Panc1 (cell line): Measurements from ENCODE around the gene NEURL4. TPM values are rescaled to one million over a fixed set of nuclear protein-coding genes. Genes with fewer than 3 reads are reported as not detected.

Source experiments
- ATAC-seq: fragments of 200-7000 bp; cut with Tn5 transposase; 2 replicates; pipeline ENCODE4 v1.9.1; 2020; ENCODE audit warnings: mild to moderate bottlenecking, moderate library complexity
- BruUV-seq: library from RNA; stranded (reverse); fragments of 400-500 nt; replicated peaks from 2 replicates; lab custom pipeline; 2021; lab: Mats Ljungman, UMichigan
- CTCF ChIA-PET: fragments of 300-600 bp; sonication (Branson Sonifier 250); formaldehyde crosslinking; loops from one replicate; lab custom pipeline; 2022; ENCODE audit warnings: antibody characterized with exemption; lab: Charles Lee
- POLR2A ChIA-PET: fragments of 300-600 bp; sonication (Branson Sonifier 250); formaldehyde crosslinking; loops from one replicate; lab custom pipeline; 2022; ENCODE audit warnings: antibody characterized with exemption; lab: Charles Lee
- DNase-seq: peaks from one replicate; pipeline ENCODE4 v3.0.0-alpha.2; 2010; ENCODE audit warnings: low read depth, low spot score
- H3K27ac ChIP-seq: 2 replicates; pipeline ENCODE4 v1.5.1; 2011; ENCODE audit warnings: mild to moderate bottlenecking, low read length, inconsistent platforms
- H3K27me3 ChIP-seq: fragments of 200-500 bp; sonication (Bioruptor generic); 2 replicates; pipeline ENCODE4 v1.6.0; 2014; ENCODE audit warnings: low read length, inconsistent platforms; ENCODE audit not compliant: control insufficient read depth, insufficient read depth
- H3K36me3 ChIP-seq: fragments of 200-500 bp; sonication (Bioruptor generic); 2 replicates; pipeline ENCODE4 v1.5.1; 2014; ENCODE audit warnings: inconsistent platforms, mild to moderate bottlenecking, low read length, moderate library complexity; ENCODE audit not compliant: control insufficient read depth, insufficient read depth
- H3K4me1 ChIP-seq: 2 replicates; pipeline ENCODE4 v1.5.1; 2011; ENCODE audit warnings: inconsistent platforms, mild to moderate bottlenecking, low read length, moderate library complexity; ENCODE audit not compliant: control insufficient read depth, insufficient read depth
- H3K4me3 ChIP-seq, 2 experiments: 2 replicates each; pipeline ENCODE4 v1.5.1; 2011 to 2012; ENCODE audit warnings: low read depth in 2 of 2, low read length in 2 of 2, mild to moderate bottlenecking in 2 of 2, inconsistent platforms in 1 of 2, moderate library complexity in 1 of 2
- H3K9me3 ChIP-seq: fragments of 200-500 bp; sonication (Bioruptor generic); 2 replicates; pipeline ENCODE4 v1.5.1; 2014; ENCODE audit warnings: low read depth, mild to moderate bottlenecking, inconsistent platforms, low read length, moderate library complexity; ENCODE audit not compliant: control insufficient read depth, insufficient read depth
- POLR2AphosphoS5 ChIP-seq: IDR thresholded peaks from 2 replicates; pipeline ENCODE4 v1.6.1; 2012; ENCODE audit warnings: mild to moderate bottlenecking, low read depth, low read length, moderate library complexity
- SIN3A ChIP-seq: IDR thresholded peaks from 2 replicates; pipeline ENCODE4 v1.6.1; 2012; ENCODE audit warnings: low read depth, mild to moderate bottlenecking, low read length, moderate library complexity, borderline replicate concordance; ENCODE audit not compliant: insufficient read depth
- TCF7L2 ChIP-seq: IDR thresholded peaks from 2 replicates; pipeline ENCODE4 v1.6.1; 2011; ENCODE audit warnings: mild to moderate bottlenecking, low read depth, low read length, inconsistent platforms
- in situ Hi-C: cut with HindIII; loops from 2 replicates; pipeline ENCODE4 v1.10.0; 2016; ENCODE audit warnings: low sequenced_read_pairs, low pct_unique_long_range_greater_than_20kb
- intact Hi-C: fragments of 100-400 bp; cut with micrococcal nuclease; formaldehyde crosslinking; loops from one replicate; pipeline ENCODE4 v1.10.0; 2022; ENCODE audit not compliant: unreplicated experiment
- total RNA-seq: library from RNA; stranded (reverse); gene quantifications from one replicate; pipeline ENCODE4 v1.2.1, GENCODE V29; 2021; ENCODE audit not compliant: unreplicated experiment
- TF ChIP-seq, protein P1 (sequence below), 2 experiments: IDR thresholded peaks; 2 replicates each; pipeline ENCODE4 v1.6.1; 2011 to 2012; ENCODE audit warnings: low read depth in 2 of 2, control low read depth in 1 of 2, low read length in 1 of 2, mild to moderate bottlenecking in 1 of 2, moderate library complexity in 1 of 2; ENCODE audit not compliant: insufficient read depth in 1 of 2
- TF ChIP-seq, protein P2 (sequence below): fragments of 450-650 bp; IDR thresholded peaks from 2 replicates; pipeline ENCODE4 v1.5.1; 2017; ENCODE audit warnings: mild to moderate bottlenecking

The NEURL4 gene
- total RNA-seq, 1 experiment from 2014 or later, result 58.9 TPM

DNA sequence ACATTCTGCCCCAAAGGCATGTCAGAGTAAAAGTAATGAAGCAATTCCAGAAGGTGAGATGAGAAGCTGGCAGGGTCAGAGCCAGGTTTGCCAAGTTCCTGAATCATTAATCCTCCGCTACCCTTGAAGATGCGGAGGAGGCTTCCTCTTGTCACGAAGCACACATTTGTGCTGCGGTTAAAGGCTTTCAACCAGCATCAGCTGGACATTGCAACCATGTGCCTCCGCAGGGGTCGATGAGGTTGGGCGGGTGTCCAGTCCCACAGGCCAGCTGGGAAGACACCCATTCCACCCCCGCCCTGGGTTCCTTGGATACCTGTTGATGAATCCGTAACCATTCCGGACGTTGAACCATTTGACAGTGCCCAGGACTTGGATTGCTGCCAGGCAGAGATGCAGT is 36.0 kb downstream of the NEURL4 start:
- no peaks in the 10 kb centered on the region for H3K27me3 ChIP-seq
- BruUV-seq, result no TSS peak
- no peak overlapping the region for H3K27ac ChIP-seq
- H3K4me3 ChIP-seq, result no peak overlapping the region
- H3K4me1 ChIP-seq, result peaks cover 17% of the 10 kb centered on the region
- ChIA-PET POLR2A (no interaction called here), CTCF (no interaction called here)
- intact Hi-C loops (no loop called here), in situ Hi-C loops (no loop called here)
- DNase-seq (no peak), ATAC-seq (no peak)
- no peaks in the 10 kb centered on the region for H3K9me3 ChIP-seq
- H3K36me3 ChIP-seq, result no peaks in the 10 kb centered on the region
- no peak for TF ChIP-seq SIN3A
- TF ChIP-seq, protein P1, sequence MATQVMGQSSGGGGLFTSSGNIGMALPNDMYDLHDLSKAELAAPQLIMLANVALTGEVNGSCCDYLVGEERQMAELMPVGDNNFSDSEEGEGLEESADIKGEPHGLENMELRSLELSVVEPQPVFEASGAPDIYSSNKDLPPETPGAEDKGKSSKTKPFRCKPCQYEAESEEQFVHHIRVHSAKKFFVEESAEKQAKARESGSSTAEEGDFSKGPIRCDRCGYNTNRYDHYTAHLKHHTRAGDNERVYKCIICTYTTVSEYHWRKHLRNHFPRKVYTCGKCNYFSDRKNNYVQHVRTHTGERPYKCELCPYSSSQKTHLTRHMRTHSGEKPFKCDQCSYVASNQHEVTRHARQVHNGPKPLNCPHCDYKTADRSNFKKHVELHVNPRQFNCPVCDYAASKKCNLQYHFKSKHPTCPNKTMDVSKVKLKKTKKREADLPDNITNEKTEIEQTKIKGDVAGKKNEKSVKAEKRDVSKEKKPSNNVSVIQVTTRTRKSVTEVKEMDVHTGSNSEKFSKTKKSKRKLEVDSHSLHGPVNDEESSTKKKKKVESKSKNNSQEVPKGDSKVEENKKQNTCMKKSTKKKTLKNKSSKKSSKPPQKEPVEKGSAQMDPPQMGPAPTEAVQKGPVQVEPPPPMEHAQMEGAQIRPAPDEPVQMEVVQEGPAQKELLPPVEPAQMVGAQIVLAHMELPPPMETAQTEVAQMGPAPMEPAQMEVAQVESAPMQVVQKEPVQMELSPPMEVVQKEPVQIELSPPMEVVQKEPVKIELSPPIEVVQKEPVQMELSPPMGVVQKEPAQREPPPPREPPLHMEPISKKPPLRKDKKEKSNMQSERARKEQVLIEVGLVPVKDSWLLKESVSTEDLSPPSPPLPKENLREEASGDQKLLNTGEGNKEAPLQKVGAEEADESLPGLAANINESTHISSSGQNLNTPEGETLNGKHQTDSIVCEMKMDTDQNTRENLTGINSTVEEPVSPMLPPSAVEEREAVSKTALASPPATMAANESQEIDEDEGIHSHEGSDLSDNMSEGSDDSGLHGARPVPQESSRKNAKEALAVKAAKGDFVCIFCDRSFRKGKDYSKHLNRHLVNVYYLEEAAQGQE (IDR thresholded peaks at IDR 0.05; ENCODE audit: insufficient read depth in 1 of 2, low read depth in 2 of 2, low read length in 1 of 2), result no peak

DNA sequence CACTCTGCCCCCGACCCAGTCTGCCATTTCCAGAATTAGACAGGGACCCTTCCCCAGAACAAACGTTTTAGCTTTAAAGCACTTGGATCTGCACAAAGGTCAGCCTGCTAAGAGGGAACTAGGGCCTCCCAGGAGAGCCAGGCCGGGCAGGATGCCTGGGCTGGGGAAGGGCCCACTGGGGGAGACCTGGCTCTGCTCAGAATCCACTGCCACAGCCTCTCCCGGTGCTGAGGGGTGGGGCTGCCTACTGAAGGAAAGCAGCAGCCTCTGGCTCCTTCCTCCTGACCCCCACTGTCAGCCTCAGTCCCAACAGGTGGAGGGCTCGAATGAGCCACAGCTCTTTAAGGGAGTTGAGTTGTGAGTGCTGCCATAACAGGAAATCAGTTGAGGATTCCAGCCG is 36.4 kb downstream of the NEURL4 start:
- no peaks in the 10 kb centered on the region for H3K27me3 ChIP-seq
- no peaks in the 10 kb centered on the region for H3K9me3 ChIP-seq
- CTCF ChIA-PET, result no interaction called here
- H3K4me3 ChIP-seq, result no peak overlapping the region
- peaks cover 17% of the 10 kb centered on the region for H3K4me1 ChIP-seq
- DNase-seq (no peak), ATAC-seq (no peak)
- no peak overlapping the region for H3K27ac ChIP-seq
- no peaks in the 10 kb centered on the region for H3K36me3 ChIP-seq
- intact Hi-C loops (no loop called here), in situ Hi-C loops (no loop called here)
- POLR2A ChIA-PET, result no interaction called here
- no peak for TF ChIP-seq TCF7L2
- no peak for TF ChIP-seq SIN3A
- no peak for TF ChIP-seq POLR2AphosphoS5
- TF ChIP-seq, protein P2, sequence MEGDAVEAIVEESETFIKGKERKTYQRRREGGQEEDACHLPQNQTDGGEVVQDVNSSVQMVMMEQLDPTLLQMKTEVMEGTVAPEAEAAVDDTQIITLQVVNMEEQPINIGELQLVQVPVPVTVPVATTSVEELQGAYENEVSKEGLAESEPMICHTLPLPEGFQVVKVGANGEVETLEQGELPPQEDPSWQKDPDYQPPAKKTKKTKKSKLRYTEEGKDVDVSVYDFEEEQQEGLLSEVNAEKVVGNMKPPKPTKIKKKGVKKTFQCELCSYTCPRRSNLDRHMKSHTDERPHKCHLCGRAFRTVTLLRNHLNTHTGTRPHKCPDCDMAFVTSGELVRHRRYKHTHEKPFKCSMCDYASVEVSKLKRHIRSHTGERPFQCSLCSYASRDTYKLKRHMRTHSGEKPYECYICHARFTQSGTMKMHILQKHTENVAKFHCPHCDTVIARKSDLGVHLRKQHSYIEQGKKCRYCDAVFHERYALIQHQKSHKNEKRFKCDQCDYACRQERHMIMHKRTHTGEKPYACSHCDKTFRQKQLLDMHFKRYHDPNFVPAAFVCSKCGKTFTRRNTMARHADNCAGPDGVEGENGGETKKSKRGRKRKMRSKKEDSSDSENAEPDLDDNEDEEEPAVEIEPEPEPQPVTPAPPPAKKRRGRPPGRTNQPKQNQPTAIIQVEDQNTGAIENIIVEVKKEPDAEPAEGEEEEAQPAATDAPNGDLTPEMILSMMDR, result no peak
- TF ChIP-seq, protein P1 (IDR thresholded peaks at IDR 0.05; ENCODE audit: insufficient read depth in 1 of 2, low read depth in 2 of 2, low read length in 1 of 2), result no peak
- no TSS peak for BruUV-seq
